SK-N-SH treated with all-trans-retinoic acid at 6 μM for 48 hours (cell line): ENCODE measurements around the gene LGI2.

Experiments
- BACH2 ChIP-seq: fragments of 250-450 bp; sonication (Bioruptor Pico); IDR thresholded peaks from 2 replicates; pipeline ENCODE4 v1.9.0; 2021; ENCODE audit warnings: mild to moderate bottlenecking, borderline replicate concordance
- RARB ChIP-seq: fragments of 250-450 bp; sonication (Bioruptor Pico); IDR thresholded peaks from 2 replicates; pipeline ENCODE4 v1.8.0; 2021; ENCODE audit warnings: mild to moderate bottlenecking, moderate library complexity
- ZC3H10 ChIP-seq: fragments of 250-450 bp; sonication (Bioruptor Pico); IDR thresholded peaks from 2 replicates; pipeline ENCODE4 v1.5.1; 2021; ENCODE audit warnings: mild to moderate bottlenecking, moderate library complexity
- ZFP3 ChIP-seq: fragments of 250-450 bp; sonication (Bioruptor Pico); IDR thresholded peaks from 2 replicates; pipeline ENCODE4 v1.5.0; 2020; ENCODE audit warnings: mild to moderate bottlenecking, moderate library complexity
- ZFP30 ChIP-seq: fragments of 450-650 bp; formaldehyde crosslinking; IDR thresholded peaks from 2 replicates; pipeline ENCODE4 v1.5.0; 2022; ENCODE audit warnings: mild to moderate bottlenecking, moderate library complexity
- ZNF565 ChIP-seq: fragments of 450-650 bp; formaldehyde crosslinking; conservative IDR thresholded peaks from 2 replicates; pipeline ENCODE4 v1.5.0; 2020; ENCODE audit warnings: low read depth, mild to moderate bottlenecking, moderate library complexity
- ZNF70 ChIP-seq: fragments of 450-650 bp; formaldehyde crosslinking; IDR thresholded peaks from 2 replicates; pipeline ENCODE4 v1.5.0; 2020; ENCODE audit warnings: mild to moderate bottlenecking, moderate library complexity

- TF ChIP-seq ZFP30 (CRISPR knock-in tag): no peak
- no peak for TF ChIP-seq ZNF70 (CRISPR knock-in tag)
- TF ChIP-seq ZNF565: no peak
- TF ChIP-seq RARB: no peak
- no peak for TF ChIP-seq BACH2
- TF ChIP-seq ZC3H10 (CRISPR knock-in tag): no peak
- no peak for TF ChIP-seq ZFP3 (CRISPR knock-in tag)
Measured at GRCh38 chr4:25002681-25003080, 28.1 kb downstream of the LGI2 start.
